Vagina (tissue), 2 donors: Measurements from ENCODE around the gene ABCC3. TPM values are rescaled to one million over a fixed set of nuclear protein-coding genes. Genes with fewer than 3 reads are reported as not detected.

Experiments
- DNase-seq, 2 donors: peaks; one replicate each; pipeline ENCODE4 v3.0.0-alpha.2; 2017; ENCODE audit errors: extremely low spot score in 2 of 2
- H3K27ac ChIP-seq: fragments of 200-600 bp; sonication (generic); one replicate; pipeline ENCODE4 v1.5.1; 2019
- H3K27me3 ChIP-seq: fragments of 200-600 bp; sonication (generic); one replicate; pipeline ENCODE4 v1.5.1; 2019
- H3K36me3 ChIP-seq, 2 donors: fragments of 200-600 bp; sonication (generic); one replicate each; pipeline ENCODE4 v1.5.1; 2017 to 2019
- H3K4me1 ChIP-seq: fragments of 200-600 bp; sonication (generic); one replicate; pipeline ENCODE4 v1.5.1; 2019
- H3K4me3 ChIP-seq, 2 donors: fragments of 200-600 bp; sonication (generic); 1 replicate in 1 of 2; 2 replicates in 1 of 2; pipeline ENCODE4 v1.5.1; 2016 to 2019
- H3K9me3 ChIP-seq: fragments of 200-600 bp; sonication (generic); one replicate; pipeline ENCODE4 v1.5.1; 2019
- CTCF ChIP-seq, 3 experiments: fragments of 450-650 bp in 2 of 3; fragments of 200-600 bp in 1 of 3; sonication (generic) in 1 of 3; IDR thresholded peaks; one replicate each; pipeline ENCODE4 v1.5.1; 2017 to 2019; ENCODE audit warnings: antibody characterized with exemption in 3 of 3, mild to moderate bottlenecking in 2 of 3, moderate library complexity in 2 of 3
- POLR2A ChIP-seq, 2 donors: fragments of 450-650 bp; IDR thresholded peaks; one replicate each; pipeline ENCODE4 v1.6.1; 2017; ENCODE audit warnings: antibody characterized with exemption in 2 of 2, mild to moderate bottlenecking in 2 of 2, moderate library complexity in 2 of 2
- POLR2AphosphoS5 ChIP-seq, 2 donors: sonication (generic); formaldehyde crosslinking; IDR thresholded peaks; one replicate each; pipeline ENCODE4 v1.9.0; 2017; ENCODE audit warnings: antibody characterized with exemption in 2 of 2, mild to moderate bottlenecking in 2 of 2, low read depth in 1 of 2; ENCODE audit not compliant: insufficient read depth in 1 of 2
- intact Hi-C: fragments of 100-400 bp; cut with DNase I; formaldehyde crosslinking; loops from one replicate; pipeline ENCODE4 v1.15.1; 2023
- total RNA-seq: library from RNA; depleted of rRNA; stranded (reverse); fragments of >200 nt; gene quantifications from one replicate; pipeline ENCODE4 v1.2.3, GENCODE V29; 2016

Gene ABCC3
- total RNA-seq, 1 donor from 2014 or later = 47.6 TPM

GRCh38 chr17:50662632-50663225, 28.0 kb downstream of the ABCC3 start:
- Histone ChIP-seq H3K4me3 (no peak overlapping the region), H3K9me3 (no peaks in the 10 kb centered on the region), H3K4me1 (peaks cover 36% of the 10 kb centered on the region), H3K27me3 (no peaks in the 10 kb centered on the region), H3K36me3 (no peaks in the 10 kb centered on the region), H3K27ac (no peak overlapping the region)
- TF ChIP-seq POLR2A (IDR thresholded peaks at IDR 0.05) (no peak), CTCF (IDR thresholded peaks at IDR 0.05) (no peak), POLR2AphosphoS5 (IDR thresholded peaks at IDR 0.05; ENCODE audit: insufficient read depth in 1 of 2, low read depth in 1 of 2) (no peak)
- no peak for DNase-seq
- intact Hi-C loops = no loop called here

- TF ChIP-seq CTCF (IDR thresholded peaks at IDR 0.05) = no peak
- no peak for TF ChIP-seq POLR2A (IDR thresholded peaks at IDR 0.05)
- no peak for TF ChIP-seq POLR2AphosphoS5 (IDR thresholded peaks at IDR 0.05; ENCODE audit: insufficient read depth in 1 of 2, low read depth in 1 of 2)
- intact Hi-C loops = no loop called here
- Histone ChIP-seq H3K9me3 (no peaks in the 10 kb centered on the region), H3K27ac (no peak overlapping the region), H3K27me3 (no peaks in the 10 kb centered on the region), H3K4me3 (no peak overlapping the region), H3K4me1 (peaks cover 40% of the 10 kb centered on the region), H3K36me3 (no peaks in the 10 kb centered on the region)
- no peak for DNase-seq
These were observed 29.2 kb downstream of the ABCC3 start for GRCh38 chr17:50663812-50664374.

GRCh38 chr17:50664788-50665458, 30.2 kb downstream of the ABCC3 start:
- H3K4me3 ChIP-seq = no peak overlapping the region
- H3K4me1 ChIP-seq = peaks cover 32% of the 10 kb centered on the region
- H3K9me3 ChIP-seq = no peaks in the 10 kb centered on the region
- H3K27me3 ChIP-seq = no peaks in the 10 kb centered on the region
- intact Hi-C loops = no loop called here
- no peaks in the 10 kb centered on the region for H3K36me3 ChIP-seq
- DNase-seq = no peak
- TF ChIP-seq POLR2AphosphoS5 (IDR thresholded peaks at IDR 0.05; ENCODE audit: insufficient read depth in 1 of 2, low read depth in 1 of 2) (no peak), POLR2A (IDR thresholded peaks at IDR 0.05) (no peak), CTCF (IDR thresholded peaks at IDR 0.05) (no peak)
- H3K27ac ChIP-seq = no peak overlapping the region

GRCh38 chr17:50665838-50666237, 31.2 kb downstream of the ABCC3 start:
- no peak overlapping the region for H3K4me3 ChIP-seq
- no peak overlapping the region for H3K27ac ChIP-seq
- H3K36me3 ChIP-seq = no peaks in the 10 kb centered on the region
- H3K9me3 ChIP-seq = no peaks in the 10 kb centered on the region
- DNase-seq = no peak
- peaks cover 23% of the 10 kb centered on the region for H3K4me1 ChIP-seq
- H3K27me3 ChIP-seq = no peaks in the 10 kb centered on the region
- intact Hi-C loops = no loop called here
- TF ChIP-seq POLR2A (IDR thresholded peaks at IDR 0.05) (no peak), POLR2AphosphoS5 (IDR thresholded peaks at IDR 0.05; ENCODE audit: insufficient read depth in 1 of 2, low read depth in 1 of 2) (no peak), CTCF (IDR thresholded peaks at IDR 0.05) (no peak)

- no peak for DNase-seq
- intact Hi-C loops = no loop called here
- no peaks in the 10 kb centered on the region for H3K36me3 ChIP-seq
- no peaks in the 10 kb centered on the region for H3K27me3 ChIP-seq
- no peak overlapping the region for H3K4me3 ChIP-seq
- H3K9me3 ChIP-seq = no peaks in the 10 kb centered on the region
- no peak overlapping the region for H3K27ac ChIP-seq
- no peak for TF ChIP-seq POLR2AphosphoS5 (IDR thresholded peaks at IDR 0.05; ENCODE audit: insufficient read depth in 1 of 2, low read depth in 1 of 2)
- no peak for TF ChIP-seq POLR2A (IDR thresholded peaks at IDR 0.05)
- no peak for TF ChIP-seq CTCF (IDR thresholded peaks at IDR 0.05)
- H3K4me1 ChIP-seq = peaks cover 18% of the 10 kb centered on the region
These were observed 31.6 kb downstream of the ABCC3 start for GRCh38 chr17:50666316-50666715.
